HFFc6 (cell line): Measurements from ENCODE around the gene PELO. TPM values are rescaled to one million over a fixed set of nuclear protein-coding genes. Genes with fewer than 3 reads are reported as not detected.

Source experiments
- DNase-seq: peaks from one replicate; pipeline ENCODE4 v3.0.0-alpha.2; 2018
- H3K27ac Mint-ChIP-seq: 2 replicates; pipeline ENCODE4 v1.8.0; 2020; ENCODE audit warnings: mild to moderate bottlenecking, mixed read lengths
- H3K27me3 Mint-ChIP-seq: 2 replicates; pipeline ENCODE4 v1.8.0; 2021; ENCODE audit warnings: mild to moderate bottlenecking, moderate library complexity, mixed read lengths; ENCODE audit not compliant: insufficient read depth
- H3K36me3 Mint-ChIP-seq: 2 replicates; pipeline ENCODE4 v1.8.0; 2021; ENCODE audit warnings: low read depth, mixed read lengths
- H3K4me1 Mint-ChIP-seq: 2 replicates; pipeline ENCODE4 v1.8.0; 2020; ENCODE audit warnings: low read depth, mixed read lengths
- H3K4me3 Mint-ChIP-seq: 2 replicates; pipeline ENCODE4 v1.8.0; 2020; ENCODE audit warnings: mild to moderate bottlenecking, moderate library complexity, mixed read lengths
- H3K9me3 Mint-ChIP-seq: 2 replicates; pipeline ENCODE4 v1.8.0; 2020; ENCODE audit warnings: mild to moderate bottlenecking, mixed read lengths
- total RNA-seq, 6 experiments: library from RNA; stranded (reverse); fragmentation: NEBNext Ultra II Directional; extraction: Animal tissue kit (Norgen Biotek cat#: 25700); gene quantifications; 2 replicates in 1 of 6; 3 replicates in 5 of 6; pipeline ENCODE4 v1.2.3, GENCODE V29; 2021
- TF ChIP-seq, protein P1 (sequence below): fragments of 200-600 bp; sonication (generic); IDR thresholded peaks from 2 replicates; pipeline ENCODE4 v1.5.0; 2021; ENCODE audit warnings: antibody characterized with exemption, mild to moderate bottlenecking

PELO gene
- total RNA-seq, 6 experiments from 2014 or later: 52.6 to 77.2 (median 72.8) TPM

GRCh38 chr5:52796516-52797103 lies 8.9 kb downstream of the PELO start:
- Mint-ChIP-seq H3K27me3 (peaks cover 2% of the 10 kb centered on the region), H3K4me3 (no peak overlapping the region), H3K4me1 (peaks cover 64% of the 10 kb centered on the region), H3K36me3 (peaks cover 14% of the 10 kb centered on the region), H3K27ac (peak overlapping the region; percentile 6; the same call in 1 of the 2 replicates), H3K9me3 (no peaks in the 10 kb centered on the region)
- TF ChIP-seq, protein P1, sequence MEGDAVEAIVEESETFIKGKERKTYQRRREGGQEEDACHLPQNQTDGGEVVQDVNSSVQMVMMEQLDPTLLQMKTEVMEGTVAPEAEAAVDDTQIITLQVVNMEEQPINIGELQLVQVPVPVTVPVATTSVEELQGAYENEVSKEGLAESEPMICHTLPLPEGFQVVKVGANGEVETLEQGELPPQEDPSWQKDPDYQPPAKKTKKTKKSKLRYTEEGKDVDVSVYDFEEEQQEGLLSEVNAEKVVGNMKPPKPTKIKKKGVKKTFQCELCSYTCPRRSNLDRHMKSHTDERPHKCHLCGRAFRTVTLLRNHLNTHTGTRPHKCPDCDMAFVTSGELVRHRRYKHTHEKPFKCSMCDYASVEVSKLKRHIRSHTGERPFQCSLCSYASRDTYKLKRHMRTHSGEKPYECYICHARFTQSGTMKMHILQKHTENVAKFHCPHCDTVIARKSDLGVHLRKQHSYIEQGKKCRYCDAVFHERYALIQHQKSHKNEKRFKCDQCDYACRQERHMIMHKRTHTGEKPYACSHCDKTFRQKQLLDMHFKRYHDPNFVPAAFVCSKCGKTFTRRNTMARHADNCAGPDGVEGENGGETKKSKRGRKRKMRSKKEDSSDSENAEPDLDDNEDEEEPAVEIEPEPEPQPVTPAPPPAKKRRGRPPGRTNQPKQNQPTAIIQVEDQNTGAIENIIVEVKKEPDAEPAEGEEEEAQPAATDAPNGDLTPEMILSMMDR: no peak
- DNase-seq: no peak

- H3K27ac Mint-ChIP-seq: peak overlapping the region; percentile 98
- H3K27me3 Mint-ChIP-seq: peaks cover 2% of the 10 kb centered on the region
- DNase-seq: no peak
- TF ChIP-seq, protein P1: no peak
- H3K4me1 Mint-ChIP-seq: peaks cover 57% of the 10 kb centered on the region
- peak overlapping the region; percentile 99 for H3K4me3 Mint-ChIP-seq
- peaks cover 34% of the 10 kb centered on the region for H3K36me3 Mint-ChIP-seq
- no peaks in the 10 kb centered on the region for H3K9me3 Mint-ChIP-seq
These were observed 11.2 kb downstream of the PELO start for GRCh38 chr5:52798938-52799337.

DNA sequence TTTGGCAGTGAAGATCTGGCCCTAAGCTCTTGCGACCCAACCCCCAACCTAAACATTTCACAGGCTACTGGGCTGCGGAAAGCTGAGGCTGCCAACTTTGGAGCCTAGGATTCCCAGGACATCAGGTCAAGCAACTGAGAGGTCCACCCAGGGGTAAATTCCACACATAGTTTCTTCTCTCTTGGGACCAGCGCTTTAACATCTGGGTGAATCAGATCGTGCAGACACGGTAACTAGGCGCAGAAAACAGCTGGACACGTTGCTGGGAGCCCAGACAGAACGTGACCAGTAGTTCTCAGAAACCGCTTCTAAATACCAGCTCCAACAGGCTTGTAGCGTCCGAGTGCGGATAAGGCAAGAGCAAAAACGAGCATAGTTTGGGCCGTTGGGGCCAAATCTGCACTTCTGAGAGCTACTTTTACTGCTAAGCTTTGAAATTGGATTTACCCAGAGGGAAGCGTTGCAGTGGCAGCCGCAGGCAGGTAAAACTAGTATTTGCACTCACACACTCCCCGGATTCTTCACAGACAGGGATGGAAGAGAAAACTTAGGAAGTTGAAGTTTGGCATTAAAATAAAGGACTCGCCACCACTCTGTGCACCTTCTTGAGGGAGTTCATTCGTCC lies 11.8 kb downstream of the PELO start:
- Mint-ChIP-seq H3K36me3 (peaks cover 39% of the 10 kb centered on the region), H3K4me1 (peaks cover 60% of the 10 kb centered on the region), H3K27ac (peak overlapping the region; percentile 98), H3K4me3 (peak overlapping the region; percentile 99), H3K9me3 (no peaks in the 10 kb centered on the region), H3K27me3 (peaks cover 2% of the 10 kb centered on the region)
- TF ChIP-seq, protein P1: no peak
- DNase-seq: peak; percentile 63

- Mint-ChIP-seq H3K36me3 (peaks cover 44% of the 10 kb centered on the region), H3K9me3 (no peaks in the 10 kb centered on the region), H3K27me3 (peaks cover 2% of the 10 kb centered on the region), H3K27ac (peak overlapping the region; percentile 98), H3K4me3 (peak overlapping the region; percentile 99), H3K4me1 (peaks cover 61% of the 10 kb centered on the region)
- peak; percentile 91 for DNase-seq
- TF ChIP-seq, protein P1: no peak
These were observed 12.3 kb downstream of the PELO start for GRCh38 chr5:52799983-52800393.

- TF ChIP-seq, protein P1: no peak; the same call in 1 of the 2 replicates
- H3K9me3 Mint-ChIP-seq: no peaks in the 10 kb centered on the region
- H3K27me3 Mint-ChIP-seq: peaks cover 2% of the 10 kb centered on the region
- H3K4me3 Mint-ChIP-seq: peak overlapping the region; percentile 99
- peak; percentile 79 for DNase-seq
- H3K4me1 Mint-ChIP-seq: peaks cover 67% of the 10 kb centered on the region
- H3K36me3 Mint-ChIP-seq: peaks cover 50% of the 10 kb centered on the region
- H3K27ac Mint-ChIP-seq: peak overlapping the region; percentile 98
These were observed 12.9 kb downstream of the PELO start for GRCh38 chr5:52800394-52801213.
